Limb (tissue), 2 donors: ENCODE measurements around the gene CACFD1.
"Not testable (repeated sequence)": the region's sequence is repeated elsewhere in the genome, so short reads cannot be mapped to it uniquely, and the experiment has no call there.

Experiments
- DNase-seq, 2 donors: peaks; one replicate each; pipeline ENCODE4 v3.0.0-alpha.2; 2016; ENCODE audit errors: extremely low spot score in 2 of 2

Gene CACFD1

GRCh38 chr9:133439337-133439736 is 20.4 kb upstream of the CACFD1 start:
- no peak for DNase-seq

DNA sequence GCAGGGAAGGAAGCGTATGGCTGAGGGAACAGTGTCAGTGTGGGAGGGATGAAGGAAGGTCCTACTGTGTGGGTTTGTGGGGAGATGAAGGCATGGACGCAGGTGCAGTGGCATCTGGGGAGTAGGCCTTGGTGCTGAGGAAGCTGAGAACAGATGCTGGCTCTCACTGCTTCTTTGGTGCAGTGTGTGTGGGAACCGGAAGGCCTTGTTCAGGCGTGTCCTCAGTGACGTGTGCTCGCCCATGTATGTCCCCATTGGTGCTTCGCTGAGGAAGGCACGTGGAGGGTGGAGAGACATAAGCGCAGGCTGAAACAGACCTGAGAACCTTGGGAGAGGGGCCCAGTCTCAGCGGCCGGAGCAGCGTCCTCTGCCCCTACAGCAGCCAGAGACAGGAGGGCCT is 18.9 kb upstream of the CACFD1 start:
- no peak for DNase-seq

DNA sequence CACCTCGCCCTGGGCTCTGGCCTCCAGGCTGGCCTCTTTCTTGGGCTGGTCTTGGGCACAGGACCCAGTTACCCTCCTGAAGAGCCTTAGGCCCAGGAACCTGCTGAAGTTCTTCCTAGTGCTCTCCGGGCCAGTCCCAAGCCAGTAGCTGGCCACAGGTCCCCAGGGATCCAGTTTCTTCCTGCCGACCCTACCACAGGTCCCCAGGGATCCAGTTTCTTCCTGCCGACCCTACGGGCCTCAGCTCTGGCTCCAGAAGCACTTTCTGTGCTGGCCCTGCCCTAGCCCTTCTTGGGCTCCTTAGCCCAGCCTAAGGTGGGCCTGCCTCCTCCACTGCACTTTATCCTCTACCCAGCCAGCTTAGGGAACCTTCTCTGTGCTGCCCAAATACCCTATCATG is 18.2 kb upstream of the CACFD1 start:
- DNase-seq: no peak

DNA sequence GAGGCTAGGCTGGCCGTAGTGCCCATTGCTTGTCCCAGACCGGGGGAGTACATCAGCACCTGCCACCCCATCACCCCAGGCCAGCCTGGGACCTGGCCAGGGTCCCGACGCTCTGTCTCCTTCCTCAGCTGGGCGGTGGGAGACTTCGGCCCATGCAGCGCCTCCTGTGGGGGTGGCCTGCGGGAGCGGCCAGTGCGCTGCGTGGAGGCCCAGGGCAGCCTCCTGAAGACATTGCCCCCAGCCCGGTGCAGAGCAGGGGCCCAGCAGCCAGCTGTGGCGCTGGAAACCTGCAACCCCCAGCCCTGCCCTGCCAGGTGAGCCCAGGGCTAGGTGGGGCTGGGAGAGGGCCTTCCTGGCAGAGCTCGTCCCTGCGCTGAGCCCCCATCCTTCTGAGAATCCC is 16.5 kb upstream of the CACFD1 start:
- DNase-seq: no peak

DNA sequence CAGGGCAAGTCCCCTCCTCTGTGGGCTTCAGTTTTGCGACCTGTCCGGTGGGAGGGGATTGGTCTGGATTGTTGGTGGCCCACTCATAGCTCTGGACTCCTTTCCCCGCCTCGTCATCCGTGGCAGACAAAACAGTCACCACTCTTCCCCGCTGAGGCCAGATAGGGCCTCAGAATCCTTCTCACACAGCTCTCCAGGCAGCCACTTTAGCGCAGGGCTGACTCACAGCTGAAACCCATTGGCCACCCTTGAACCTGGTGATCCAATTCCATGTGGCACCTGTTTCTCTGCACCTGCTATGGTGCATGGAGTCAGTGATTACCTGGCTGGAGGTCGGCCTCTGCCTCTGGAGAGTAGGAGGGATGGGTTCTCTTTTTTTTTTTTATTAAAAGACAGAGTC is 15.8 kb upstream of the CACFD1 start:
- no peak for DNase-seq

DNA sequence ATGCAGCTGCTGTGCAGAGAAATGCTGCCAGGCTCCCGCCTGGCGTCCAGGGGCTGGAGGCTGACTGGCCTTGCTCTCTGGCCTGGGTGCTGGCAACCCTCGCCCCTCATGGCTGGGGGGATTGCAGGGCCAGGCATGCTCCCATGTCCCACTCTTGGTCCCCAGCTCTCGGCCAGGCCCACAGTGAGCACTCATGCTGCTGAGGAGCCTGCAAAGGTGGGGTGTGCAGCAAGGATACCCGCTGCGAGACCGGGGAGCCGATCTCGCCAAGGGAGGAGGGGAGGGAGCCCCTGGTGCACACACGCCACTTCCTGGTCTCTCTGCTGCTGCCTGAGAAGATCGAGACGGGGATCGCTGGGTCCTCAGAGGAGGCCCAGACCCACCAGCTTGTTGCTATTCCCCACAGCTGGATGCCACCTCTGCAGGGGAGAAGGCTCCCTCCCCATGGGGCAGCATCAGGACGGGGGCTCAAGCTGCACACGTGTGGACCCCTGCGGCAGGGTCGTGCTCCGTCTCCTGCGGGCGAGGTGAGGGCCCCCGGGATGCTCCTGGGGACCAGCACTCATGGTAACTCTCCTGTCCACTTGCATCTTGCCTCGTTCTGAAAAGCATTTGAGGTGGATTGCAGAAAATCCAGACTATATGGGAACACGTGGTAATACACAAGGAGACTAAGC is 14.3 kb upstream of the CACFD1 start:
- DNase-seq: no peak

GRCh38 chr9:133448487-133448972 is 11.2 kb upstream of the CACFD1 start:
- no peak for DNase-seq

DNA sequence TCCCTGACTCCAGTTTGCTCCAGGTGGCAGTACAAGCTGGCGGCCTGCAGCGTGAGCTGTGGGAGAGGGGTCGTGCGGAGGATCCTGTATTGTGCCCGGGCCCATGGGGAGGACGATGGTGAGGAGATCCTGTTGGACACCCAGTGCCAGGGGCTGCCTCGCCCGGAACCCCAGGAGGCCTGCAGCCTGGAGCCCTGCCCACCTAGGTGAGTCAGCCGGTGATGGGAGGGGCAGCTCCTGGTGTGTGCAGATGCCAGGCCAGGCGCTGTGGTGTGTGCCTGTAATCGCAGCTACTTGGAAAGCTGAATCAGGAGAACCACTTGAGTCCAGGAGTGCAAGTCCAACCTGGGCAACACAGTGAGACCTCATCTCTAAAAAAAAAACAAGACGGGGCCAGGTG is 10.0 kb upstream of the CACFD1 start:
- no peak for DNase-seq

GRCh38 chr9:133451865-133452264 is 7.9 kb upstream of the CACFD1 start:
- not testable (repeated sequence) for DNase-seq

DNA sequence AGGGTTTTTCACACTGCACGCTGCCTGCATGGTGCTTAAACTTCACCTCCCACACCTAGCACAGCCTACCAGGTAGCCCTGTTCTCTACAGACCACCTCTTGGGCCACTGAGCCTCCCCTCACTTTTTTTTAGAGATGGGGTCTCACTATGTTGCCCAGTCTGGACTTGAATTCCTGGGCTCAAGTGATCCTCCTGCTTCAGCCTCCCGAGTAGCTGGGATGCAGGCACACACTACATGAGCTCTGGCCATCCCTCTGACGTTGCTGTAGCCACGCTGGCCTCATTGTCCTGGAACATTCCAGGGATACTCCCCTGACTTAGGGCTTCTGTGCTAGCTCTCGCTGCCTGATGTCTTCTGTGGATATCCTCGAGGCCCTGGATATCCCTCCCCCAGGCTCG is 7.2 kb upstream of the CACFD1 start:
- no peak for DNase-seq

DNA sequence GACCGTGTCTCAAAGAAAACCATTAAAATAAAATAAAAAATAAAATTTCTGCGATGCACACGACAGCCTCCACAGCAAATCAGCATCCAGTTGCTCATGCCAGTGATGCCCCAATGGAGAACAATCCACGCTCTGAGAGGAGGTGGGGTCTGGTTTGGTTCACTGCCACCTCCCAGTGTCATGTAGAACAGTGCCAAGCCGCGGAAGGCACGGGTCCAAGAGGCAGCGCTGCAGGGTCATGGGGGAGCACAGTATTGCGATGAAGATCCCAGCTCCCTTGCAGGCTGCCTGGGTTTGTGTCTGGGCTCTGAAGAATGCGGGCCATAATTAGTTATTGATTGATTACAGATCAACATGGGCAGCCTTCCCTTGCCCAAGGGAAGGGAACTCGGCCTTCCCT is 6.1 kb upstream of the CACFD1 start:
- DNase-seq: no peak

- no peak for DNase-seq
These were observed 5.5 kb upstream of the CACFD1 start for GRCh38 chr9:133454325-133454724.

DNA sequence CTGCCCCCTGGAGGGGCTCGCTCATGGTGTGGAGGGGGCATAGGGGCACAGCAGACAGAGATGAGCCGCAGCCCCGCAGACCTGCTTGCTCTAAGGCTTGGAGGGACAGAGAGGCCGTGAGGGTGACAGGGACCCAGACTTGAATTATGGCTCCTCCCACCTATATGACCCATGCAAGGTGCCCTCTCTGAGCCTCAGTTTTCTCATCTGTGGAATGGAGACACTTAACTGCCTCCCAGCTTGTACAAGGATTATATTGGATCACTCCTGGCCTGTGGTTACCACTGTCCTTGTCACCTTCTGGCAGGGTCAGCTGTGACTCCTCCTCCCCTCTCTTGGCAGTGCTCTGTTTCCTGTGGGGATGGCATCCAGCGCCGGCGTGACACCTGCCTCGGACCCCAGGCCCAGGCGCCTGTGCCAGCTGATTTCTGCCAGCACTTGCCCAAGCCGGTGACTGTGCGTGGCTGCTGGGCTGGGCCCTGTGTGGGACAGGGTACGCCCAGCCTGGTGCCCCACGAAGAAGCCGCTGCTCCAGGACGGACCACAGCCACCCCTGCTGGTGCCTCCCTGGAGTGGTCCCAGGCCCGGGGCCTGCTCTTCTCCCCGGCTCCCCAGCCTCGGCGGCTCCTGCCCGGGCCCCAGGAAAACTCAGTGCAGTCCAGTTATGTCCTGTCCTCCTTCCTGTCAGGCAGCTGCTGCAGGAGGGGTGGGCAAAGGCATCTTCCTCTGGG is 4.7 kb upstream of the CACFD1 start:
- no peak for DNase-seq

- no peak for DNase-seq
These were observed 3.8 kb upstream of the CACFD1 start for GRCh38 chr9:133455936-133456335.

DNA sequence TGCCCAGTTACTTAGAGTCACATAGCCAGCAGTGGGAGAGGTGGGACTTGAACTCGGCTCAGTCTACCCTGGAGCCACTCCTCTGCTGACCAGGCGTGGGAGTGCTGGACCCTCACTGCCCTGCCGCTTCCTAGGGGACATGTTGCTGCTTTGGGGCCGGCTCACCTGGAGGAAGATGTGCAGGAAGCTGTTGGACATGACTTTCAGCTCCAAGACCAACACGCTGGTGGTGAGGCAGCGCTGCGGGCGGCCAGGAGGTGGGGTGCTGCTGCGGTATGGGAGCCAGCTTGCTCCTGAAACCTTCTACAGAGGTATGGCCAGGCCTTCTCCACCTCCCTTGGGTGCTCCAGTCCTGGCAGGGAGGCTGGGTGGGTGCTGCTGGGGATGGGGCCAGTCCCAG is 3.4 kb upstream of the CACFD1 start:
- DNase-seq: no peak

DNA sequence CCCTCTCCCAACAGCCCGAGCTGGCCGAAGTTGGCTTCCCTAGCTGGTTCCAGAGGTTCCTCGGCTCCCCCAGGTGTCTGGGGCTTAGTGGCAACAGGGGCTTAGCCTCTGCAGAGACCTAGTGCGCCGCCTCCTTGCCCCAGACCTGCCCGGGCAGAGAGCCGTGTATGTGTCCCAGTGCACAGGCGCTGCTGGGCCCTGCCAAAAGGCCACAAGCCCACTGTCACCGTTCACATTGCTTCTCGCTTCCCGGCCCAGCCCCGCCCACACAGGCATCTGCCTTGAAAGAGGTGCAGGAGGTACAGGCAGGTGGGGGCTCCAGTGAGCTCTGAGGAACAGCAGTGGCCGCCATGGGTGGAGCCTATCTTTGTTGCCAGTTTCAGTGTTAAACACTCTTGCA is 2.5 kb upstream of the CACFD1 start:
- DNase-seq: no peak

DNA sequence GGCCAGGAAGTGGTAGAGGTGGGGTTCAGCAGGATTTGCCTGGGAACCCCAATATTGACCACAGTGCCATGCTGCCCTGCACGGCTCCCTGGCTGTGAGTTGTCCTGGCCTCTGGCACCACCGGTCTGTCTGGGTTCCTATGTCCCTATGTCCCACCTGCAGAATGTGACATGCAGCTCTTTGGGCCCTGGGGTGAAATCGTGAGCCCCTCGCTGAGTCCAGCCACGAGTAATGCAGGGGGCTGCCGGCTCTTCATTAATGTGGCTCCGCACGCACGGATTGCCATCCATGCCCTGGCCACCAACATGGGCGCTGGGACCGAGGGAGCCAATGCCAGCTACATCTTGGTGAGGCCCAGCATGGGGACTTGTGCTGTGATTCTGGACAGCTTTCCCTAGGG is 2.0 kb upstream of the CACFD1 start:
- DNase-seq: no peak

GRCh38 chr9:133458643-133459312 is 1.0 kb upstream of the CACFD1 start:
- no peak for DNase-seq

GRCh38 chr9:133460405-133461175 is 812 bp downstream of the CACFD1 start:
- no peak for DNase-seq

DNA sequence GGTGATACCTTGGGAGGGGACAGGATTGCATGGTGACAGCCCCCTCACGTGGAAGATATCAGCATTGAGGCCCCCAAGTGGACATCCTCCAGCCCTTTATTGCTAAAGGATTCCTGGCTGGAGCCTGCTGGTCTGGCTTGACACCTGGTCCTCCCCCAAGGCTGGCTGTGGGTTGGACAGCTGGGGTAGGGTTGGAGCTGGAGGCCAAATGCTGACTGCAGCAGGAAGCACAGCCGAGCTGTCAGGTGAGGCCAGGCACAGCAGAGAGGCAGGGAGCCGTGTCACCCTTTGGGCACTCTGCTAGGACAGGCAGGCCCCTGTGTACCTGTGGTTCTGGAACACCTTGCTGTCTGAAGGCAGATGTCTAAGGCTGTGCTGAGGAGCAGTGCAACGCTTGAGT is 2.2 kb downstream of the CACFD1 start:
- no peak for DNase-seq

DNA sequence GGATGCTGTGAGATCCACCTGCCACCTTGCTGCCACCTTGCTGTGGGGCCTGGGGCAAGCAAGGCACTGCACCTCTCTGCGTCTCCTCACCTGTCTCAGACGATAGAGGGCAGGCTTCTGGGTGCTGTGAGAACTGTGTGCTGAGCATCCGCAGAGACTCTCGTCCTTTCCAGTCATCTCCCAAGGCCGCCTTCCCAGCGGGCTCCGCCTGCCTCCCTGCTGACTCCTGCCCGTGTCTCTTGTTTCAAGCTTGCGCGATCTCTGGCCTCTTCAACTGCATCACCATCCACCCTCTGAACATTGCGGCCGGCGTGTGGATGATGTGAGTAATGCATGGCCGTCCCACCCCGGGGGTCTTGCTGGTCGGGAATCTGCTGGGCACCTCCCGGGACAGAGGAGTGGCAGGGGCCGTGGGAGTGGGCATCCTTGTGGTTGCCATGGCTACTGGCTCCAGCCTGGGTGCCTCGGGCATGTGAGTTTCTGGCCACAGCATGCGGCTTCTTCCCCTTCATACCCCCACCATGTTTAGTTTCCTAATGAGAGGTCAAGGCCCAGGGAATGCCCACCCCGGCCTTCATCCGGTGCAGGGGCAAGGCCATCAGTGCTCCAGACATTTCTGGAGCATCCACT is 3.6 kb downstream of the CACFD1 start:
- no peak for DNase-seq
